ENCODE data around the gene MYO3B.

Gene MYO3B

DNA sequence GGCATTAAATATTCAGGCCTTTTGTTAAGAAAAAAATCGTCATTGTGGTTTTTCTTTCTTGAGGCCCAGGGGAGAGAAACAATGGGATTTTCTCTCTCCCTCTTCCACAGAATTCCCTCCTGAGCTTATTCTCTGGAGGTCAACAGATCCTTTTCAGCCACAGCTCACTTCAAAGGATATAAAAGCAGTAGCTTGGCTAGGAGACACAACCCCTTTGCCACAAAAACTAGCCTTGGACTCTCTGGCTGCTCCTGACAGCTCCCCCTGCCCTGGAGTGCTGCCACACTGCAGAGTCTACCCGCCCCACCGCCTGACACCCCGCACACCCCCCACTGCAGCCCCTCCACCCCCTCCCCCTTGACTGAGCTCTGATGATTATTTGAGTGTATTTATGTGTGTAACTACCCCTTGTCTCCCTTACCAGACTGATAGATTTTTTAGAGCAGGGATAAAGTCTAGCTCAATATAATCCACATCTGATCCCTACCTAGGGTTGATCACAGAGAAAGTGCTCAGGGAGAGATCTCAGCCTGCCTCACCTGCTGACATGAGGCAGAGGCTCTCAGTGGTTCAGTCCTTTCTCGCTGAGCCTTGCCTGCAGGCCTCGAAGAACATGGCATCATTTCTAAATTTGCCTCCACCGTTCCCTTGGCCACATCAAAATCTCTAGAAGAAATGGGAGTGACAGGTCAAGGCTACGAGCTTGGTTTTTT lies 405.0 kb downstream of the MYO3B start:
- TF ChIP-seq, protein P1, sequence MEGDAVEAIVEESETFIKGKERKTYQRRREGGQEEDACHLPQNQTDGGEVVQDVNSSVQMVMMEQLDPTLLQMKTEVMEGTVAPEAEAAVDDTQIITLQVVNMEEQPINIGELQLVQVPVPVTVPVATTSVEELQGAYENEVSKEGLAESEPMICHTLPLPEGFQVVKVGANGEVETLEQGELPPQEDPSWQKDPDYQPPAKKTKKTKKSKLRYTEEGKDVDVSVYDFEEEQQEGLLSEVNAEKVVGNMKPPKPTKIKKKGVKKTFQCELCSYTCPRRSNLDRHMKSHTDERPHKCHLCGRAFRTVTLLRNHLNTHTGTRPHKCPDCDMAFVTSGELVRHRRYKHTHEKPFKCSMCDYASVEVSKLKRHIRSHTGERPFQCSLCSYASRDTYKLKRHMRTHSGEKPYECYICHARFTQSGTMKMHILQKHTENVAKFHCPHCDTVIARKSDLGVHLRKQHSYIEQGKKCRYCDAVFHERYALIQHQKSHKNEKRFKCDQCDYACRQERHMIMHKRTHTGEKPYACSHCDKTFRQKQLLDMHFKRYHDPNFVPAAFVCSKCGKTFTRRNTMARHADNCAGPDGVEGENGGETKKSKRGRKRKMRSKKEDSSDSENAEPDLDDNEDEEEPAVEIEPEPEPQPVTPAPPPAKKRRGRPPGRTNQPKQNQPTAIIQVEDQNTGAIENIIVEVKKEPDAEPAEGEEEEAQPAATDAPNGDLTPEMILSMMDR (IDR thresholded peaks at IDR 0.05; ENCODE audit: insufficient read depth, missing control alignments), result no peak
- DNase-seq (ENCODE audit: insufficient read length, low spot score) (peak; percentile 53), FAIRE-seq (peak; percentile 80)

DNA sequence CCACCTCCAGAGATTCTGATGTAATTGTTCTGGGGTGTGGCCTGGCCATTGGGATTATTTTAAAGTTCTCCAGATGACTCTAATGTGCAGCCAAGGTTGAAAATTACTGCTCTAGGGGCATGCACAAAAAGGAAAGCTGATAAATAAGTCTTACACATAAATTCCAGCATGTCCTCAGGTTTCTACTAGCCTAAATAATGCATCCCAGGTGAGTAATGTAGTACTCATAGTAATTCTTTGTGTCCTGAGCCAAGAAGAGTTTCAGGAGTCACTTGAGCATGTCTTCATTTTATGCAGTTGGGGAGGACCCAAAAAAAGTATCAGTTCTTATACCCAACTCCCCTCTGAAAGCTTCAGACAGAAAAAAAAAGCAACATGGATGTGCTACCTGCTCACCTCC lies 407.1 kb downstream of the MYO3B start:
- TF ChIP-seq, protein P1 (IDR thresholded peaks at IDR 0.05; ENCODE audit: insufficient read depth, missing control alignments), result no peak
- FAIRE-seq (no peak), DNase-seq (ENCODE audit: insufficient read length, low spot score) (no peak)

DNA sequence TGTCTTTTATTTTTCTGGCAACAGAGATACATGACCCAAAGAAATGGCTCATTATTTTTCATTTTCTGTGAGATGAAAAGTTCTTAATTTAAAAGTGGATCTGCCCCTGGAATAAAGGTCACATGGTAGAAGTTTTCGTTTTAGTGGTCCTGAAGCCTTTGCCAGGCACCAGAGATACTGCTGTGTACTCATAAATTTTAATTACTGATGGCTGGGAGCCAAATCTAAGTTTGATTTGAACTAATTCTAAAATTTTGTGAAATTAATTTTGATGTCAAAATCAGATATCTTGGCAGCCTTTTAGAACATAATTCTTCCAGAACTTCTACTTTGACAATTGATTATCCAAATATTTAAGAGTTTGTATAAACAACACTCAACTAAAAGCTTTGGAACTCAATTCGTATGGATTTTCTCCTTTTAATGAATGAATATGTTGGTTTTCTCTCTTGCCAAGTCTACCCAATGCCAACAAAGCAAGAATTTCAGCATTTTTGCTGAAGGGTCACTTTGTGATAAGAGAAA lies 408.7 kb downstream of the MYO3B start:
- no peak for FAIRE-seq
- TF ChIP-seq, protein P1 (IDR thresholded peaks at IDR 0.05; ENCODE audit: insufficient read depth, missing control alignments), result no peak
- DNase-seq (ENCODE audit: insufficient read length, low spot score), result no peak

DNA sequence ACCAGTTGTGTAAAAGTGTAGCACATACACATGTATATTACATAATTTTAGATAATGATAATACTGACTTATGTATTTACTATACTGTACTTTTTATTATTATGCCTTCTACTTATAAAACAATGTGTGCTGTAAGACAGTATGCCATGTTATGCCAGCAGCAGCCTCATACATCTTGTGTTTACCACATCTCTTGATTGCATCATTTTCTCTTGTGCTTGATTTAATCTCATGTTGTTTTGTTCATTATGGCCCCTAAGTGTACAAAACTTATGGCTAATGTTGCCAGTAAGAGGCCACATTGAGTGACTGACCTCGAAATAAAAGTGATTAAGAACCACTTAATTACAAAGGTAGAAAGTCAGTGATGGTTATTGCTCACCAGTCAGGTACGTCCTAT lies 409.2 kb downstream of the MYO3B start:
- TF ChIP-seq, protein P1 (IDR thresholded peaks at IDR 0.05; ENCODE audit: insufficient read depth, missing control alignments), result no peak
- FAIRE-seq (no peak), DNase-seq (ENCODE audit: insufficient read length, low spot score) (no peak)

DNA sequence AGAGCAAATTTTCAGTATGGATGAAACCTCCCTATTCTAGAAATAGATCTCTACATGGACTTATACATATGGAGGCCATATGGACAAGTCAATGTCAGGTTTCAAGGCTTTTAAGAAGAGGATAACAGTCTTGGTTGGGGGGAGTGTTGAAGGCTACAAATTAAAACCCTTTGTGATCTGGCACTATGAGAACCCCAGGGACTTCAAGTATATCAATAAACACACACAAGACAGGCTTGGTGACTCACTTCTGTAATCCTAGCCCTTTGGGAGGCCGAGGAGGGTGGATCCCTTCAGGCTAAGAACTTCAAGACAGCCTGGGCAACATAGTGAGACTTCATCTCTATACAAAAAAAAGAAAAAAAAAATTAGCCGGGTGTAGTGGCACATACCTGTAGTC lies 410.0 kb downstream of the MYO3B start:
- TF ChIP-seq, protein P1 (IDR thresholded peaks at IDR 0.05; ENCODE audit: insufficient read depth, missing control alignments), result no peak
- FAIRE-seq, result no peak
- DNase-seq (ENCODE audit: insufficient read length, low spot score), result no peak

DNA sequence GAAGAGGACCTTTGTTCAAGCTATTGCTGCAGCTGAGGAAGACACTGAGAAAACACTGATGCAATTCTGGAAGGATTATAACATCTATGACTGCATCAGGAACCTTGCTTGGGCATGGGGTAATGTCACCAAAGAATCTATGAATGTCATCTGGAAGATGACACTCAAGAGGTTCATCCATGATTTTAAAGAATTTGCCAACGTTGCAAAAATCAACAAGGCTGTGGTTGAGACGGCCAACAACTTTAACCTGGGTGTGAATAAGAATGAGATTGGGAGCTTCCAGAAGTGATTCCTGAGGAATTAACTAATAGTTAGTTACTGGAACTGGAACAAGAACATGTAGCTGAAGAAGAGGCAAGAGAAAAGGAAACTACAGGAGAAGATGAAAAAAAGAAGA lies 410.8 kb downstream of the MYO3B start:
- no peak for DNase-seq (ENCODE audit: insufficient read length, low spot score)
- FAIRE-seq, result no peak
- TF ChIP-seq, protein P1 (IDR thresholded peaks at IDR 0.05; ENCODE audit: insufficient read depth, missing control alignments), result no peak

DNA sequence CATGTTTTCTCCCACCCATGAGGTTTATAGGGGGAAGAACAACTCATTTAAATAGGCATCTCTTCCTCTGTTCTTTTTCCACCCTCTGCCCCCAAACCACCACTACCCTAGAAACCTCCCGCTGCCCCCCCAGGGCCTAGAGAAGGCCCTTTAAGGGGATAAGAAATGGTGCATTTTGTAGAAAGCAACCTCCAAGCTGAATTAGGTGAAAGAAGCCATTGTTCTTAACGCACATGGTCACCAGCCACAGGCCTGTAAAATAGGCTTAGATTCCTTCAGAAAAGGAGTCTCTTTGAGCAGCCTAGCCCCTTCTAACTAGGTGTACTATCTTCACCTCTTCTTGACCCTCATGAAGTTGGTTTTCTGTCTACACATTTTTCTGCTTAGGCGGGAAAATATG lies 418.6 kb downstream of the MYO3B start:
- no peak for FAIRE-seq
- DNase-seq (ENCODE audit: insufficient read length, low spot score), result no peak
- TF ChIP-seq, protein P1 (IDR thresholded peaks at IDR 0.05; ENCODE audit: insufficient read depth, missing control alignments), result no peak
